ENCODE results near the gene KRTAP10-4.

KRTAP10-4 gene

GRCh38 chr21:44618909-44619308 is 45.4 kb downstream of the KRTAP10-4 start:
- Histone ChIP-seq H3K27ac (no peak overlapping the region), H3K4me3 (no peak overlapping the region)
- DNase-seq (ENCODE audit: low spot score): no peak
- no peak for TF ChIP-seq CTCF (IDR thresholded peaks at IDR 0.05)

DNA sequence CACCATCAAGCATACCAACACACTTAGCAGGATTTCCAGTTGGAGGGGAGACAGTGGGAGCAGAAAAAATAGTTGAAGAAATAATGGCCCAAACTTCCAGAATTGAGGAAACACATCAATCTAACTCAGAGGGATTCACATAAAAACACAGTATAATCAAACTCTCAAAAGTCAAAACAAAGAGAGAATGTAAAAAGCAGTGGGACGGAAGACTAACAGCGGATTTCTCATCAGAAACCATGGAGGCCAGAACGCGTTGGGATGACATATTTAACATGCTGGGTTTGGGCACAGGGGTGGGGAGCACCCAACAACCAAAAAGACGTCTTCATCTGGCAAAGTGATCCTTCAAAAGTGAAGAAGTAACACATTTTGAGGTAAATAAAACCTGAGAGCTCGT is 46.4 kb downstream of the KRTAP10-4 start:
- DNase-seq (ENCODE audit: low spot score): no peak
- no peak for TF ChIP-seq CTCF (IDR thresholded peaks at IDR 0.05)
- Histone ChIP-seq H3K4me3 (no peak overlapping the region), H3K27ac (no peak overlapping the region)

GRCh38 chr21:44623575-44623974 is 50.0 kb downstream of the KRTAP10-4 start:
- TF ChIP-seq CTCF (IDR thresholded peaks at IDR 0.05): no peak
- H3K4me3 ChIP-seq: no peak overlapping the region
- DNase-seq (ENCODE audit: low spot score): no peak
- H3K27ac ChIP-seq: no peak overlapping the region
